Panc1 (cell line): ENCODE measurements around the gene BCL2L12. TPM values are rescaled to one million over a fixed set of nuclear protein-coding genes. Genes with fewer than 3 reads are reported as not detected.

Experiments
- ATAC-seq: fragments of 200-7000 bp; cut with Tn5 transposase; 2 replicates; pipeline ENCODE4 v1.9.1; 2020; ENCODE audit warnings: mild to moderate bottlenecking, moderate library complexity
- BruUV-seq: library from RNA; stranded (reverse); fragments of 400-500 nt; replicated peaks from 2 replicates; lab custom pipeline; 2021; lab: Mats Ljungman, UMichigan
- CTCF ChIA-PET: fragments of 300-600 bp; sonication (Branson Sonifier 250); formaldehyde crosslinking; loops from one replicate; lab custom pipeline; 2022; ENCODE audit warnings: antibody characterized with exemption; lab: Charles Lee
- POLR2A ChIA-PET: fragments of 300-600 bp; sonication (Branson Sonifier 250); formaldehyde crosslinking; loops from one replicate; lab custom pipeline; 2022; ENCODE audit warnings: antibody characterized with exemption; lab: Charles Lee
- DNase-seq: peaks from one replicate; pipeline ENCODE4 v3.0.0-alpha.2; 2010; ENCODE audit warnings: low read depth, low spot score
- H3K27ac ChIP-seq: 2 replicates; pipeline ENCODE4 v1.5.1; 2011; ENCODE audit warnings: mild to moderate bottlenecking, low read length, inconsistent platforms
- H3K27me3 ChIP-seq: fragments of 200-500 bp; sonication (Bioruptor generic); 2 replicates; pipeline ENCODE4 v1.6.0; 2014; ENCODE audit warnings: low read length, inconsistent platforms; ENCODE audit not compliant: control insufficient read depth, insufficient read depth
- H3K36me3 ChIP-seq: fragments of 200-500 bp; sonication (Bioruptor generic); 2 replicates; pipeline ENCODE4 v1.5.1; 2014; ENCODE audit warnings: inconsistent platforms, mild to moderate bottlenecking, low read length, moderate library complexity; ENCODE audit not compliant: control insufficient read depth, insufficient read depth
- H3K4me1 ChIP-seq: 2 replicates; pipeline ENCODE4 v1.5.1; 2011; ENCODE audit warnings: inconsistent platforms, mild to moderate bottlenecking, low read length, moderate library complexity; ENCODE audit not compliant: control insufficient read depth, insufficient read depth
- H3K4me3 ChIP-seq, 2 experiments: 2 replicates each; pipeline ENCODE4 v1.5.1; 2011 to 2012; ENCODE audit warnings: low read depth in 2 of 2, low read length in 2 of 2, mild to moderate bottlenecking in 2 of 2, inconsistent platforms in 1 of 2, moderate library complexity in 1 of 2
- H3K9me3 ChIP-seq: fragments of 200-500 bp; sonication (Bioruptor generic); 2 replicates; pipeline ENCODE4 v1.5.1; 2014; ENCODE audit warnings: low read depth, mild to moderate bottlenecking, inconsistent platforms, low read length, moderate library complexity; ENCODE audit not compliant: control insufficient read depth, insufficient read depth
- POLR2AphosphoS5 ChIP-seq: IDR thresholded peaks from 2 replicates; pipeline ENCODE4 v1.6.1; 2012; ENCODE audit warnings: mild to moderate bottlenecking, low read depth, low read length, moderate library complexity
- SIN3A ChIP-seq: IDR thresholded peaks from 2 replicates; pipeline ENCODE4 v1.6.1; 2012; ENCODE audit warnings: low read depth, mild to moderate bottlenecking, low read length, moderate library complexity, borderline replicate concordance; ENCODE audit not compliant: insufficient read depth
- TCF7L2 ChIP-seq: IDR thresholded peaks from 2 replicates; pipeline ENCODE4 v1.6.1; 2011; ENCODE audit warnings: mild to moderate bottlenecking, low read depth, low read length, inconsistent platforms
- in situ Hi-C: cut with HindIII; loops from 2 replicates; pipeline ENCODE4 v1.10.0; 2016; ENCODE audit warnings: low sequenced_read_pairs, low pct_unique_long_range_greater_than_20kb
- intact Hi-C: fragments of 100-400 bp; cut with micrococcal nuclease; formaldehyde crosslinking; loops from one replicate; pipeline ENCODE4 v1.10.0; 2022; ENCODE audit not compliant: unreplicated experiment
- total RNA-seq: library from RNA; stranded (reverse); gene quantifications from one replicate; pipeline ENCODE4 v1.2.1, GENCODE V29; 2021; ENCODE audit not compliant: unreplicated experiment
- TF ChIP-seq, protein P1 (sequence below), 2 experiments: IDR thresholded peaks; 2 replicates each; pipeline ENCODE4 v1.6.1; 2011 to 2012; ENCODE audit warnings: low read depth in 2 of 2, control low read depth in 1 of 2, low read length in 1 of 2, mild to moderate bottlenecking in 1 of 2, moderate library complexity in 1 of 2; ENCODE audit not compliant: insufficient read depth in 1 of 2
- TF ChIP-seq, protein P2 (sequence below): fragments of 450-650 bp; IDR thresholded peaks from 2 replicates; pipeline ENCODE4 v1.5.1; 2017; ENCODE audit warnings: mild to moderate bottlenecking

Gene BCL2L12
- total RNA-seq, 1 experiment from 2014 or later = 69.6 TPM

DNA sequence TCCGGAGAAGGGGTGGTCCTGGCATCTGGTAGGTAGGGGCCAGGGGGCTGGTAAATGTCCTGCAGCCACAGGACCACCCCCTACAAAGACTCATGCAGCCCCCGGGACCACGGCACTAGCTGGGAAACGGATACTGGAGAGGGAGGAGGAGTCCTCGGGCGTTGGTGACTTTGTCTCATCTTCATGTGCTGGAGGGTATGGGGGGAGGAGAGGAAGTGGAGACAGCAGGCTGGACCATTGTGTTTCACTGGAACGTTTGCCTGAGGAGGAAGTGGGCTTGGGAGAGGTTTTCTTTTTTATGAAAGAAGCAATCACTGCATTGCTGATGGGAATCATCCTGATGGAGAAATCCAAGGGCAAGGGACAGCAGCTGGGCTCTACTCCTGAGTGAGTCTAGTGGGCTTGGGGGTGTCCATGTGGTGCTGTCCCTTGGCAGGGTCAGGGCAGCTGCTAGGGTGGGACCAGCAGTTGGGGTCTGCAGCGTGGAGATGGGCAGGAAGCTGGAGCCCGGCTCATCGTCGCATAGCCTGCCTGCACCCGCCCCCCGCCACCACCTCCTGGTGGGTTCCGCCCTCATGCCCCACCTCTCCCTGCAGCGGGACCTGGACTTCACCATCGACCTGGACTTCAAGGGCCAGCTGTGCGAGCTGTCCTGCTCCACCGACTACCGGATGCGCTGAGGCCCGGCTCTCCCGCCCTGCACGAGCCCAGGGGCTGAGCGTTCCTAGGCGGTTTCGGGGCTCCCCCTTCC is 22.0 kb downstream of the BCL2L12 start:
- H3K27ac ChIP-seq = no peak overlapping the region
- DNase-seq = no peak
- ChIA-PET CTCF (no interaction called here), POLR2A (no interaction called here)
- ATAC-seq = no peak
- in situ Hi-C loops = no loop called here
- H3K4me1 ChIP-seq = 0 out of 2 replicates have a peak, but pooled peaks cover 2% of the 10 kb centered on the region
- H3K9me3 ChIP-seq = no peaks in the 10 kb centered on the region
- intact Hi-C loops = no loop called here
- no peaks in the 10 kb centered on the region for H3K36me3 ChIP-seq
- TSS peak; percentile 59 for BruUV-seq
- no peaks in the 10 kb centered on the region for H3K27me3 ChIP-seq
- no peak overlapping the region for H3K4me3 ChIP-seq
- TF ChIP-seq, protein P1, sequence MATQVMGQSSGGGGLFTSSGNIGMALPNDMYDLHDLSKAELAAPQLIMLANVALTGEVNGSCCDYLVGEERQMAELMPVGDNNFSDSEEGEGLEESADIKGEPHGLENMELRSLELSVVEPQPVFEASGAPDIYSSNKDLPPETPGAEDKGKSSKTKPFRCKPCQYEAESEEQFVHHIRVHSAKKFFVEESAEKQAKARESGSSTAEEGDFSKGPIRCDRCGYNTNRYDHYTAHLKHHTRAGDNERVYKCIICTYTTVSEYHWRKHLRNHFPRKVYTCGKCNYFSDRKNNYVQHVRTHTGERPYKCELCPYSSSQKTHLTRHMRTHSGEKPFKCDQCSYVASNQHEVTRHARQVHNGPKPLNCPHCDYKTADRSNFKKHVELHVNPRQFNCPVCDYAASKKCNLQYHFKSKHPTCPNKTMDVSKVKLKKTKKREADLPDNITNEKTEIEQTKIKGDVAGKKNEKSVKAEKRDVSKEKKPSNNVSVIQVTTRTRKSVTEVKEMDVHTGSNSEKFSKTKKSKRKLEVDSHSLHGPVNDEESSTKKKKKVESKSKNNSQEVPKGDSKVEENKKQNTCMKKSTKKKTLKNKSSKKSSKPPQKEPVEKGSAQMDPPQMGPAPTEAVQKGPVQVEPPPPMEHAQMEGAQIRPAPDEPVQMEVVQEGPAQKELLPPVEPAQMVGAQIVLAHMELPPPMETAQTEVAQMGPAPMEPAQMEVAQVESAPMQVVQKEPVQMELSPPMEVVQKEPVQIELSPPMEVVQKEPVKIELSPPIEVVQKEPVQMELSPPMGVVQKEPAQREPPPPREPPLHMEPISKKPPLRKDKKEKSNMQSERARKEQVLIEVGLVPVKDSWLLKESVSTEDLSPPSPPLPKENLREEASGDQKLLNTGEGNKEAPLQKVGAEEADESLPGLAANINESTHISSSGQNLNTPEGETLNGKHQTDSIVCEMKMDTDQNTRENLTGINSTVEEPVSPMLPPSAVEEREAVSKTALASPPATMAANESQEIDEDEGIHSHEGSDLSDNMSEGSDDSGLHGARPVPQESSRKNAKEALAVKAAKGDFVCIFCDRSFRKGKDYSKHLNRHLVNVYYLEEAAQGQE (IDR thresholded peaks at IDR 0.05; ENCODE audit: insufficient read depth in 1 of 2, low read depth in 2 of 2, low read length in 1 of 2) = no peak
- TF ChIP-seq POLR2AphosphoS5 (no peak), SIN3A (no peak), TCF7L2 (no peak)
- TF ChIP-seq, protein P2, sequence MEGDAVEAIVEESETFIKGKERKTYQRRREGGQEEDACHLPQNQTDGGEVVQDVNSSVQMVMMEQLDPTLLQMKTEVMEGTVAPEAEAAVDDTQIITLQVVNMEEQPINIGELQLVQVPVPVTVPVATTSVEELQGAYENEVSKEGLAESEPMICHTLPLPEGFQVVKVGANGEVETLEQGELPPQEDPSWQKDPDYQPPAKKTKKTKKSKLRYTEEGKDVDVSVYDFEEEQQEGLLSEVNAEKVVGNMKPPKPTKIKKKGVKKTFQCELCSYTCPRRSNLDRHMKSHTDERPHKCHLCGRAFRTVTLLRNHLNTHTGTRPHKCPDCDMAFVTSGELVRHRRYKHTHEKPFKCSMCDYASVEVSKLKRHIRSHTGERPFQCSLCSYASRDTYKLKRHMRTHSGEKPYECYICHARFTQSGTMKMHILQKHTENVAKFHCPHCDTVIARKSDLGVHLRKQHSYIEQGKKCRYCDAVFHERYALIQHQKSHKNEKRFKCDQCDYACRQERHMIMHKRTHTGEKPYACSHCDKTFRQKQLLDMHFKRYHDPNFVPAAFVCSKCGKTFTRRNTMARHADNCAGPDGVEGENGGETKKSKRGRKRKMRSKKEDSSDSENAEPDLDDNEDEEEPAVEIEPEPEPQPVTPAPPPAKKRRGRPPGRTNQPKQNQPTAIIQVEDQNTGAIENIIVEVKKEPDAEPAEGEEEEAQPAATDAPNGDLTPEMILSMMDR = no peak

DNA sequence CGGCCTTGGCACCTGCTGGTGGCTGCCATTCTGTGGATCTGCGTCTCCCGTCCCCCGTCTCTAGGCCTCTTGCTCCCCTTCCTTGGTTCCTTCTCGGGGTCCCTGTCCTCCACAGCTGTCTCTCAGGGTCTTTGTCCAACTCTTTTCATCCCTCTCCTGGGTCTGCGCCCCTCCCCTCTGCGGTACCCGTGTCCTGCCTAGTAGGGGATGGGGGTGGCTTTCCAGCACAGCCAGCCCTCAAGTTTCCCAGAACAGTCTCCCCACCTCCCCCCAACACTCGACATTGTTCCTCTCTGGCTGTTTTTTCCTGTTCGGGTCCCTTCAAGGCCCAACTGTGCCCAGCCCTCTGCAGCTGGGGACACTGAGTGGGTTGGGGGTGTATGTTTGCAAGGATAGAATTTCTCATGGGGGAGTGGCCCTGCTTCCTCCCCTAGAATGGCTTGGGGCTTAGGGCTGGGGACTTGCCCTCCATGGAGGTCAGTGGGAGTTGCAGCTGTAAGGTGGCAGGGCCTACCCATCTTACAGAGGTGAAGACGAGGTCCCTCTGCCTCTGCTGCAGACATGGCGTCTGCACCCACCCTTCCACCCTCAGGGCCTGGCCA is 22.9 kb downstream of the BCL2L12 start:
- in situ Hi-C loops = no loop called here
- H3K36me3 ChIP-seq = no peaks in the 10 kb centered on the region

More for the DNA sequence above, 22.9 kb downstream of the BCL2L12 start:
- intact Hi-C loops = no loop called here
- Histone ChIP-seq H3K4me3 (no peak overlapping the region), H3K27ac (no peak overlapping the region), H3K4me1 (0 out of 2 replicates have a peak, but pooled peaks cover 2% of the 10 kb centered on the region), H3K9me3 (no peaks in the 10 kb centered on the region), H3K27me3 (no peaks in the 10 kb centered on the region)
- ATAC-seq = peak; percentile 3; the same call in 1 of the 2 replicates
- BruUV-seq = no TSS peak
- ChIA-PET POLR2A (no interaction called here), CTCF (no interaction called here)
- DNase-seq = no peak
- TF ChIP-seq SIN3A (no peak), POLR2AphosphoS5 (0 out of 2 replicates have a peak, but pooled peaks have one; percentile 6)
- TF ChIP-seq, protein P1 (IDR thresholded peaks at IDR 0.05; ENCODE audit: insufficient read depth in 1 of 2, low read depth in 2 of 2, low read length in 1 of 2) = no peak
